NCI-H2171 (cell line): Measurements from ENCODE around the gene GDF11.

Source experiments
- DNase-seq: peaks from one replicate; lab custom pipeline; 2025; lab: John Stamatoyannopoulos, UW

The GDF11 gene

GRCh38 chr12:55795950-55796349 lies 53.0 kb downstream of the GDF11 start:
- no peak for DNase-seq

- peak; percentile 9 for DNase-seq
These were observed 54.1 kb downstream of the GDF11 start for GRCh38 chr12:55797068-55797467.

- no peak for DNase-seq
These were observed 54.6 kb downstream of the GDF11 start for GRCh38 chr12:55797550-55797949.
